A673 (cell line): ENCODE results near the gene TOX4. TPM values are rescaled to one million over a fixed set of nuclear protein-coding genes. Genes with fewer than 3 reads are reported as not detected.

Source experiments
- BruUV-seq: library from RNA; stranded (reverse); fragments of 400-500 nt; replicated peaks from 2 replicates; lab custom pipeline; 2021; lab: Mats Ljungman, UMichigan
- CTCF ChIA-PET: fragments of 300-600 bp; sonication (Branson Sonifier 250); formaldehyde crosslinking; loops from one replicate; lab custom pipeline; 2022; ENCODE audit warnings: antibody characterized with exemption; lab: Charles Lee
- POLR2A ChIA-PET: fragments of 300-600 bp; sonication (Branson Sonifier 250); formaldehyde crosslinking; loops from one replicate; lab custom pipeline; 2022; ENCODE audit warnings: antibody characterized with exemption; ENCODE audit not compliant: low non-redundant PET; lab: Charles Lee
- DNase-seq: peaks from one replicate; pipeline ENCODE4 v3.0.0-alpha.2; 2015; ENCODE audit warnings: low spot score
- H3K27ac ChIP-seq: fragments of 200-600 bp; sonication (generic); 2 replicates; pipeline ENCODE4 v1.5.1; 2016; ENCODE audit warnings: mixed run types, low read depth, mild to moderate bottlenecking, mixed read lengths, antibody characterized with exemption, low read length; ENCODE audit not compliant: poor library complexity, severe bottlenecking
- H3K27me3 ChIP-seq: fragments of 200-600 bp; sonication (generic); replicated peaks from 2 replicates; pipeline ENCODE4 v1.6.1; 2017; ENCODE audit warnings: mixed run types, low read depth, mild to moderate bottlenecking, mixed read lengths, antibody characterized with exemption, low read length; ENCODE audit not compliant: insufficient read depth, poor library complexity
- H3K36me3 ChIP-seq: fragments of 200-600 bp; sonication (generic); 2 replicates; pipeline ENCODE4 v1.6.1; 2016; ENCODE audit warnings: mixed run types, mild to moderate bottlenecking, mixed read lengths, antibody characterized with exemption, low read length; ENCODE audit not compliant: insufficient read depth, poor library complexity, severe bottlenecking
- H3K4me1 ChIP-seq: fragments of 200-600 bp; sonication (generic); 2 replicates; pipeline ENCODE4 v1.6.1; 2017; ENCODE audit warnings: mixed run types, mild to moderate bottlenecking, mixed read lengths, antibody characterized with exemption, low read length; ENCODE audit not compliant: insufficient read depth, poor library complexity, severe bottlenecking
- H3K4me3 ChIP-seq: fragments of 200-600 bp; sonication (generic); 2 replicates; pipeline ENCODE4 v1.5.1; 2016; ENCODE audit warnings: low read depth, mixed run types, mild to moderate bottlenecking, mixed read lengths, low read length; ENCODE audit not compliant: poor library complexity, severe bottlenecking
- H3K9me3 ChIP-seq: fragments of 200-600 bp; sonication (generic); 2 replicates; pipeline ENCODE4 v1.6.1; 2016; ENCODE audit warnings: mixed run types, low read depth, mild to moderate bottlenecking, mixed read lengths, antibody characterized with exemption, low read length; ENCODE audit not compliant: poor library complexity, severe bottlenecking
- CTCF ChIP-seq: fragments of 300-800, 200-600 bp; sonication (generic); conservative IDR thresholded peaks from 2 replicates; pipeline ENCODE4 v1.5.1; 2017; ENCODE audit warnings: low read depth, mild to moderate bottlenecking, antibody characterized with exemption, low read length, moderate library complexity, mixed read lengths
- EZH2 ChIP-seq: fragments of 200-600 bp; sonication (generic); IDR thresholded peaks from 2 replicates; pipeline ENCODE4 v1.6.1; 2017; ENCODE audit warnings: borderline replicate concordance, low read depth, mild to moderate bottlenecking, mixed read lengths, antibody characterized with exemption, low read length; ENCODE audit not compliant: poor library complexity, severe bottlenecking
- intact Hi-C: fragments of 100-400 bp; cut with micrococcal nuclease; formaldehyde crosslinking; loops from one replicate; pipeline ENCODE4 v1.10.0; 2022; ENCODE audit not compliant: unreplicated experiment
- total RNA-seq: library from RNA; stranded (reverse); gene quantifications from 2 replicates; pipeline ENCODE4 v1.2.3, GENCODE V29; 2021

The TOX4 gene
- total RNA-seq, 1 experiment from 2014 or later: 84.7 TPM

- intact Hi-C loops: no loop called here
- Histone ChIP-seq H3K4me3 (no peak overlapping the region), H3K9me3 (no peaks in the 10 kb centered on the region), H3K27me3 (no peaks in the 10 kb centered on the region), H3K36me3 (peaks cover 36% of the 10 kb centered on the region), H3K27ac (peak overlapping the region; percentile 85), H3K4me1 (peaks cover 62% of the 10 kb centered on the region)
- BruUV-seq: no TSS peak
- no peak for DNase-seq
- ChIA-PET CTCF (no interaction called here), POLR2A (interaction anchor here (0.6 kb wide), 1 partner anchor 94 kb away, joined by 4 read pairs; no protein-coding TSS in a partner anchor)
- no peak for TF ChIP-seq EZH2
- TF ChIP-seq CTCF: no peak
Measured at GRCh38 chr14:21527318-21527679, 50.3 kb downstream of the TOX4 start.

GRCh38 chr14:21528381-21529348 is 51.7 kb downstream of the TOX4 start:
- Histone ChIP-seq H3K4me1 (peaks cover 69% of the 10 kb centered on the region), H3K27ac (peak overlapping the region; percentile 85), H3K36me3 (peaks cover 22% of the 10 kb centered on the region), H3K4me3 (no peak overlapping the region), H3K27me3 (no peaks in the 10 kb centered on the region), H3K9me3 (no peaks in the 10 kb centered on the region)
- CTCF ChIA-PET: interaction anchor here (0.6 kb wide), 1 partner anchor 343 kb away, joined by 6 read pairs; no protein-coding TSS in a partner anchor
- TF ChIP-seq CTCF (no peak), EZH2 (no peak)
- POLR2A ChIA-PET: no interaction called here
- intact Hi-C loops: no loop called here
- DNase-seq: no peak
- no TSS peak for BruUV-seq

GRCh38 chr14:21529515-21529914 is 52.5 kb downstream of the TOX4 start:
- CTCF ChIA-PET: interaction anchor here (0.6 kb wide), 1 partner anchor 28 kb away, joined by 3 read pairs; no protein-coding TSS in a partner anchor
- POLR2A ChIA-PET: no interaction called here

More at GRCh38 chr14:21529515-21529914, 52.5 kb downstream of the TOX4 start:
- DNase-seq: no peak
- TF ChIP-seq EZH2 (no peak), CTCF (no peak)
- BruUV-seq: no TSS peak
- H3K36me3 ChIP-seq: peaks cover 14% of the 10 kb centered on the region
- H3K27me3 ChIP-seq: no peaks in the 10 kb centered on the region
- peaks cover 68% of the 10 kb centered on the region for H3K4me1 ChIP-seq
- H3K4me3 ChIP-seq: no peak overlapping the region
- H3K9me3 ChIP-seq: no peaks in the 10 kb centered on the region
- intact Hi-C loops: no loop called here
- H3K27ac ChIP-seq: peak overlapping the region; percentile 85
